GM12892 (cell line): ENCODE results near the gene CPSF4.

Experiments used
- POLR2A ChIP-seq: IDR thresholded peaks from 2 replicates; pipeline ENCODE4 v1.6.1; 2011; ENCODE audit warnings: low read depth, low read length, control low read depth
- POLR2AphosphoS5 ChIP-seq: IDR thresholded peaks from 2 replicates; pipeline ENCODE4 v1.6.1; 2011; ENCODE audit warnings: low read depth, low read length, control low read depth
- TAF1 ChIP-seq: IDR thresholded peaks from 2 replicates; pipeline ENCODE4 v1.6.1; 2011; ENCODE audit warnings: low read depth, mild to moderate bottlenecking, control low read depth, low read length, borderline replicate concordance

DNA sequence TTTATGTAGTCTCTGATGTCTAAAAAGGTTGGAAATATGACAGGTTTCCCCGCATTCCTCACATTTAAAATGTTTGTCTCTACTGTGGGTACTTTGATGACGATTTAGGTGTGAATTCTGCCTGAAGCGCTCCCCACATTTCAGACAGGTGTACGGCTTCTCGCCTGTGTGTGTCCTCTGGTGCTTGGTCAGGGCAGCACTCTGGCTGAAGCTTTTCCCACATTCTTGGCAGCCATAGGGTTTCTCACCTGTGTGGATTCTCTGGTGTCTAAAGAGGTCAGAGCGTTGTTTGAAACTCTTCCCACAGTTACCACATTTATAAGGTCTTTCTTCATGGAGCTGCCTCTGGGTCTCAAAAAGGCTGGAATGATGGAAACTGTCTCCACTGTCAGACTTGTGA is 55.1 kb downstream of the CPSF4 start:
- no peak for TF ChIP-seq POLR2A
- TF ChIP-seq TAF1: no peak
- no peak for TF ChIP-seq POLR2AphosphoS5
